ENCODE data around the gene TFAP2A. TPM values are rescaled to one million over a fixed set of nuclear protein-coding genes. Genes with fewer than 3 reads are reported as not detected.

The TFAP2A gene
- total and polyA plus RNA-seq, 4 experiments from 2014 or later, result not detected

DNA sequence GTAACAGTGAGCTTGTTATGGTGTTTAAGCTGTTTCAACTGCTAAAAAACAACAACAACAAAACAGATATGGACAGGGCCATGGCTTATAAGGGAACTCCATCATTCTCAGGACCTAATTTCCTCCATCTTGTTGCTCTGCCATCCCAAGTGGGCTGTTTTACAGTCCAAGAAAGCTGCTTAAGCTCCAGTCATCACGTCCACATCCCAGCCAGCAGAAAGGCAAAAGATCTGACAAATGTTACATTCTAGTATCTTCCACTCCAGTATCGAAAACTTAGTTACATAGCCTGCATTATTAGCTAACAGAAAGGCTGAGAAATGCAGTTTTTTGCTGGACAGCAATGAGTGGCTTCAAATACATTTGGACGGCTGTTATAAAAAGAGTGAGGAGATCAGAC, 23.0 kb upstream of the TFAP2A start:
- no peak overlapping the region for H3K27ac ChIP-seq (ENCODE audit: low read depth, low read length)
- Mint-ChIP-seq H3K27ac (peak overlapping the region in 1 of 7 donors; percentile 63), H3K4me1 (peaks cover 0 to 5% (median 4%) of the 10 kb centered on the region in 4 donors), H3K27me3 (peaks cover 13 to 15% of the 10 kb centered on the region in 2 donors), H3K36me3 (no peaks in the 10 kb centered on the region), H3K9me3 (no peaks in the 10 kb centered on the region), H3K4me3 (no peak overlapping the region)
- H3K27me3 ChIP-seq (ENCODE audit: insufficient read depth, low read length), result no peaks in the 10 kb centered on the region
- peaks cover 3% of the 10 kb centered on the region for H3K4me1 ChIP-seq (ENCODE audit: insufficient read depth, low read length)
- no peak overlapping the region for H3K4me3 ChIP-seq (ENCODE audit: low read length in 2 of 2)
- DNase-seq, result no peak
- H3K9me3 ChIP-seq (ENCODE audit: control insufficient read depth in 1 of 2, low read length in 2 of 2), result no peaks in the 10 kb centered on the region
- ChIA-PET POLR2A (ENCODE audit: partially characterized antibody) (no interaction called here), CTCF (ENCODE audit: partially characterized antibody) (interaction anchor here (0.8 to 1.4 kb wide), 3 partner anchors 10 to 72 kb away, joined by 3 read pairs; no protein-coding TSS in a partner anchor)
- no peaks in the 10 kb centered on the region for H3K36me3 ChIP-seq (ENCODE audit: insufficient read depth, low read length)
- intact Hi-C loops (cut with micrococcal nuclease), result no loop called here

DNA sequence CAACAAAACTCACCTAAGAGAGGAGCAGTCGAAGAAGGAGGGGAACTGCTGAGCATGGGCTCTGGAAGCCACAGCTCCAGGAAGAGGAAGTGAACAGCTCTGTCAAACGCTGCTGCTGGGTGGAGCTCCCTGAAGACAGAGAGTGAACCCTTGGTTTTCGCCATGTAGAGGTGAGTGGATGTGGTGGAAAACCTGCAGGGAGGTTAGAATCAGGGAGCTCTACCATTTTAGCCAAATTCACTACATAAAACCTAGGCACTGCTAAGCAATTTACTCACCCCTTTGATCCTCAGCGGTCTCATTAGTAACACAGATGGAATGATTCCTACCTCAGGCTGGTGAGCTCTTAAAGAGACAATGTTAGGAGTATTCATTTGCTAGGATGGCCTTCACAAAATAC, 19.4 kb upstream of the TFAP2A start:
- Mint-ChIP-seq H3K36me3 (no peaks in the 10 kb centered on the region), H3K4me1 (peaks cover 0 to 11% (median 8%) of the 10 kb centered on the region in 4 donors), H3K27ac (no peak overlapping the region), H3K9me3 (no peaks in the 10 kb centered on the region), H3K27me3 (peaks cover 10 to 28% of the 10 kb centered on the region in 2 donors), H3K4me3 (peak overlapping the region in 1 of 8 donors; percentile 20)
- ChIA-PET CTCF (ENCODE audit: partially characterized antibody) (interaction anchor here (0.9 to 4.2 kb wide), 2 partner anchors 1452 to 1457 kb away, joined by 3 to 19 read pairs; no protein-coding TSS in a partner anchor), POLR2A (ENCODE audit: partially characterized antibody) (no interaction called here)
- no peak overlapping the region for H3K27ac ChIP-seq (ENCODE audit: low read depth, low read length)
- no peaks in the 10 kb centered on the region for H3K9me3 ChIP-seq (ENCODE audit: control insufficient read depth in 1 of 2, low read length in 2 of 2)
- H3K4me1 ChIP-seq (ENCODE audit: insufficient read depth, low read length), result peaks cover 7% of the 10 kb centered on the region
- H3K27me3 ChIP-seq (ENCODE audit: insufficient read depth, low read length), result no peaks in the 10 kb centered on the region
- no peak overlapping the region for H3K4me3 ChIP-seq (ENCODE audit: low read length in 2 of 2)
- DNase-seq, result no peak
- intact Hi-C loops (cut with micrococcal nuclease), result no loop called here
- no peaks in the 10 kb centered on the region for H3K36me3 ChIP-seq (ENCODE audit: insufficient read depth, low read length)

DNA sequence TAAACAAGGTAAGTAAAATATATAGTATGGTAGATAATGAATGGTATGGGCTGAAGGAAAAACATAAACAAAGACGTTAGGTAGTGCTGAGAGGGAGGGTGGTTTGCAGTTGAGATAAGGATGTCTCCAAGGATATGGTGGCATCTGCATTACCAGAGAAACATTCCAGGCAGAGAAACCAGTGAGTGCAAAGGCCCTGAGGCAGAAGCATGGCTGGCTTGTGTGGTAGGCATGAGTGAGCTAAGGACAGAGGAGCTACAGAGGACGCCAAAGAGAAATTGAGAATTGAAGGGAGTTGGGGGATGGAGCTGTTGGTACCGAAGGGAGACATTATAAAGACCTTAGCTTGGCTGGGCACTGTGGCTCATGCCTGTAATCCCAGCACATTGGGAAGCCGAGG, 18.4 kb upstream of the TFAP2A start:
- Histone ChIP-seq H3K27ac (ENCODE audit: low read depth, low read length) (no peak overlapping the region), H3K4me1 (ENCODE audit: insufficient read depth, low read length) (peaks cover 7% of the 10 kb centered on the region), H3K9me3 (ENCODE audit: control insufficient read depth in 1 of 2, low read length in 2 of 2) (no peaks in the 10 kb centered on the region), H3K4me3 (ENCODE audit: low read length in 2 of 2) (no peak overlapping the region), H3K27me3 (ENCODE audit: insufficient read depth, low read length) (no peaks in the 10 kb centered on the region), H3K36me3 (ENCODE audit: insufficient read depth, low read length) (no peaks in the 10 kb centered on the region)
- Mint-ChIP-seq H3K9me3 (no peaks in the 10 kb centered on the region), H3K4me3 (no peak overlapping the region), H3K27ac (no peak overlapping the region), H3K36me3 (no peaks in the 10 kb centered on the region), H3K4me1 (peaks cover 0 to 11% (median 8%) of the 10 kb centered on the region in 4 donors), H3K27me3 (peaks cover 13 to 33% of the 10 kb centered on the region in 2 donors)
- intact Hi-C loops (cut with micrococcal nuclease), result no loop called here
- no peak for DNase-seq
- ChIA-PET POLR2A (ENCODE audit: partially characterized antibody) (no interaction called here), CTCF (ENCODE audit: partially characterized antibody) (interaction anchor here (4.2 kb wide), 1 partner anchor 1451 kb away, joined by 19 read pairs; no protein-coding TSS in a partner anchor)

DNA sequence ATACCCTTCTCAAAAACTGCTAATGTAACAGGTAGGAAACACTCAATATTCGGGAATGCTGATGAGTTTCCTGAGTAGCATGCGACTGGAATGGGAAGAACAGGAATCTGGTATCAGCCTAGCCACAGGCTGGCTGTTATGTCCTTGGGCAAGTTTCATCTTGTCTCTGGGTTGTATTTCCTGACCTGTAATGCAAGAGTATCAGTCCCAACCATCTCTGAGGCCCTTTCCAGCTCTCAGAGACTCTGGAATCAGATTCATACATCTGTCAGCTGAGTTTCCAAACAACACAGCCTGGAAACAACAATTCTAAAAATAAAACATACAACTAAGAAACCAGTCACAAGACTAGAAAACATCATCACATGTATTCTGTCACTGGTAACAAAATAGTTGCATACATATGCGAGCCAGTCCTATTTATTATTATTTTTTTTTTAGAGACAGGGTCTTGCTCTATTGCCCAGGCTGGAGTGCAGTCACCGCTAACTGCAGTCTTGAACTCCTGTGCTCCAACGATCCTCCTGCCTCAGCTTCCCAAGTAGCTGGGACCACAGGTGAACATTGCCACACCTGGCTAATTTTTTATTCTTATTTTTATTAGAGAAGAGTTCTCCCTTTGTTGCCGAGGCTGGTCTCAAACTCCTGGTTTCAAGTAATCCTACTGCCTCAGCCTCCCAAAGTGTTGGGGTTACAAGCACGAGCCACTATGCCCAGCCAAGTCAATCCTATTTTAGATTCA, 16.7 kb upstream of the TFAP2A start:
- peaks cover 10% of the 10 kb centered on the region for H3K4me1 ChIP-seq (ENCODE audit: insufficient read depth, low read length)
- H3K36me3 Mint-ChIP-seq, result no peaks in the 10 kb centered on the region
- peaks cover 4% of the 10 kb centered on the region for H3K27me3 ChIP-seq (ENCODE audit: insufficient read depth, low read length)
- no peak overlapping the region for H3K27ac ChIP-seq (ENCODE audit: low read depth, low read length)
- POLR2A ChIA-PET (ENCODE audit: partially characterized antibody), result no interaction called here
- no peaks in the 10 kb centered on the region for H3K36me3 ChIP-seq (ENCODE audit: insufficient read depth, low read length)
- H3K9me3 ChIP-seq (ENCODE audit: control insufficient read depth in 1 of 2, low read length in 2 of 2), result no peaks in the 10 kb centered on the region
- no peak overlapping the region for H3K4me3 ChIP-seq (ENCODE audit: low read length in 2 of 2)
- no peaks in the 10 kb centered on the region for H3K9me3 Mint-ChIP-seq
- intact Hi-C loops (cut with micrococcal nuclease), result no loop called here
- no peak overlapping the region for H3K4me3 Mint-ChIP-seq
- peaks cover 3 to 16% (median 10%) of the 10 kb centered on the region in 4 donors for H3K4me1 Mint-ChIP-seq
- CTCF ChIA-PET (ENCODE audit: partially characterized antibody), result interaction anchor here (1.1 kb wide), 1 partner anchor 1449 kb away, joined by 3 read pairs; no protein-coding TSS in a partner anchor
- DNase-seq, result no peak
- peaks cover 23 to 42% of the 10 kb centered on the region in 2 donors for H3K27me3 Mint-ChIP-seq
- no peak overlapping the region for H3K27ac Mint-ChIP-seq

DNA sequence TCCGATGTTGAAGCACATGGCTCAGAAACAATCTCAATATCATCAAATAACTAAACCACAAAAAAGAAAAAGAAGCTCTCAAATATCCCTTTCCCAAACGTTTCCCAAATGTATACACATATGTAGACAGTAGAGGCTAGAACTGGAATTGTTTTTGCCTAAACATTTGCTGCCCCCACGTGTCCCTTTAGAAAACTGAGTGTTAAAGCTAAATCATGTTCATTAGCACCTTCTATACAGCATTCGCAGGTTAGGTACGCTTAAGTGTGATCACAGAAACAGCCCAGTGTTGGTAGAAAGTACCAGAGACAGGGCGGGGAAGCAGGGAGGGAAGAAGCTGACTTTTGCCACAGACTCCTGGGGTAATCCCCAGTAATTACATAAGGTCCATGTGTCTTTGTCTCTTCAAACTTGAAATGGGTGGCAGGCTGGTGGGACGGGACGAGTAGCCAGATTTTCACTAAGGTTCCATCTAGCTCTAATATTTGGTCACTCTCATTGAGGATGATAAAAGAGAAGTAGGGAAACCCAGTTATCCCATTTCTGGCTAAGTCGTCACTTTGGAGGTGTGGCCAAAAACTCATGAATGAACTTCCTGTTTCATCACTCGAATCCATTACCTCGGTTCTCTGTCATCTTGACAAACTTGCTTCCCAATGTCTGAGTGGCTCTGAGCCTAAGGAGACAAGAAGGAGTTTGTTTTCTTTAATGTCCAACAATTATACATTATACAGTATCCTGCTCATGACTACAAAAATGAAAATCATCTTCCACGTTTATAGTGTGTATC, 15.0 kb upstream of the TFAP2A start:
- H3K27ac Mint-ChIP-seq, result no peak overlapping the region
- H3K9me3 ChIP-seq (ENCODE audit: control insufficient read depth in 1 of 2, low read length in 2 of 2), result no peaks in the 10 kb centered on the region
- H3K27me3 Mint-ChIP-seq, result peaks cover 36 to 51% of the 10 kb centered on the region in 2 donors
- H3K4me1 Mint-ChIP-seq, result peaks cover 13 to 29% (median 16%) of the 10 kb centered on the region in 4 donors
- H3K4me3 Mint-ChIP-seq, result peak overlapping the region in 2 of 8 donors; percentile 23 to 31
- no peaks in the 10 kb centered on the region for H3K36me3 Mint-ChIP-seq
- peaks cover 0 to 4% (median 0%) of the 10 kb centered on the region in 8 donors for H3K9me3 Mint-ChIP-seq
- no peak for DNase-seq
- H3K4me3 ChIP-seq (ENCODE audit: low read length in 2 of 2), result no peak overlapping the region
- no peaks in the 10 kb centered on the region for H3K36me3 ChIP-seq (ENCODE audit: insufficient read depth, low read length)
- H3K4me1 ChIP-seq (ENCODE audit: insufficient read depth, low read length), result peaks cover 21% of the 10 kb centered on the region
- peaks cover 17% of the 10 kb centered on the region for H3K27me3 ChIP-seq (ENCODE audit: insufficient read depth, low read length)
- ChIA-PET POLR2A (ENCODE audit: partially characterized antibody) (no interaction called here), CTCF (ENCODE audit: partially characterized antibody) (interaction anchor here (1.1 to 1.4 kb wide), 3 partner anchors 36 to 1446 kb away, joined by 3 to 5 read pairs (median 3); no protein-coding TSS in a partner anchor)
- no peak overlapping the region for H3K27ac ChIP-seq (ENCODE audit: low read depth, low read length)
- intact Hi-C loops (cut with micrococcal nuclease), result no loop called here

DNA sequence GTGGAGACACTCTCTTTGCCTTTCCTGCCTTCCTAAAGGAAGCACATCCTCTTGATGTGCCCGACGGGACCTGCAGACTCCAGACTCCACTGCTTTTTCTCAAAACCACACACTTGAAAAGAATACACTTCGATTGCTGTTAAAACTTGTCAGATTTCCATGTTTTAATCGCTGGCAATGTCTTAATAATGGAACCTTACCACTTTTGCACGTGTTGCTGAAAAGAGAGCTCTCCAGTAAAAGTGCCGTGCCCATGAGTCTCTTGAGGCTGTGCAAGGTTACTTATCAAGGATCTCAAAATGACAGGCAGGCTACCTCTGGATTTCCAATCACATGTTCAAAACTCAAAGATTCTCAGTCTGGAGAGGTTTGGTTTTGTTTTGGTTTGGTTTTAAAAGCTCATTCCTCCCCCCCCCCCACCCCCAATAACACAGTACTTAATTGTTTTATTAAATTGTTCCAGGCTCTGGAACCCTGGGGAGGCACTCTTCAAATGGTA, 12.0 kb upstream of the TFAP2A start:
- peaks cover 18% of the 10 kb centered on the region for H3K4me1 ChIP-seq (ENCODE audit: insufficient read depth, low read length)
- H3K9me3 ChIP-seq (ENCODE audit: control insufficient read depth in 1 of 2, low read length in 2 of 2), result no peaks in the 10 kb centered on the region
- no peaks in the 10 kb centered on the region for H3K36me3 ChIP-seq (ENCODE audit: insufficient read depth, low read length)
- H3K4me1 Mint-ChIP-seq, result peaks cover 10 to 29% (median 17%) of the 10 kb centered on the region in 4 donors
- H3K27ac Mint-ChIP-seq, result no peak overlapping the region
- intact Hi-C loops (cut with micrococcal nuclease), result no loop called here
- peaks cover 1 to 2% of the 10 kb centered on the region in 2 donors for H3K36me3 Mint-ChIP-seq
- peak overlapping the region; percentile 41 to 78 (median 60) for H3K4me3 Mint-ChIP-seq
- CTCF ChIA-PET (ENCODE audit: partially characterized antibody), result no interaction called here
- no peak for DNase-seq
- peaks cover 47 to 67% of the 10 kb centered on the region in 2 donors for H3K27me3 Mint-ChIP-seq
- peaks cover 0 to 9% (median 0%) of the 10 kb centered on the region in 8 donors for H3K9me3 Mint-ChIP-seq
- H3K27ac ChIP-seq (ENCODE audit: low read depth, low read length), result no peak overlapping the region
- H3K4me3 ChIP-seq (ENCODE audit: low read length in 2 of 2), result peak overlapping the region in 1 of 2 donors; percentile 2
- POLR2A ChIA-PET (ENCODE audit: partially characterized antibody), result no interaction called here
- peaks cover 38% of the 10 kb centered on the region for H3K27me3 ChIP-seq (ENCODE audit: insufficient read depth, low read length)

All from CD4-positive, alpha-beta memory T cell (primary cell).